A172 (cell line): ENCODE results near the gene KIR3DL3. TPM values are rescaled to one million over a fixed set of nuclear protein-coding genes. Genes with fewer than 3 reads are reported as not detected.
"Not testable (repeated sequence)": the region's sequence is repeated elsewhere in the genome, so short reads cannot be mapped to it uniquely, and the experiment has no call there.

ENCODE experiments used
- DNase-seq: peaks from one replicate; pipeline ENCODE4 v3.0.0-alpha.2; 2015; ENCODE audit warnings: low spot score
- total RNA-seq: library from RNA; depleted of rRNA; stranded (reverse); fragments of >200 nt; shearing (Covaris generic); gene quantifications from 2 replicates; pipeline ENCODE4 v1.2.3, GENCODE V29; 2014; rRNA removed

The KIR3DL3 gene
- not detected in 2 replicates for total RNA-seq

GRCh38 chr19:54724142-54724541 is at the start of gene KIR3DL3:
KIR3DL3 (plus strand) TSS chr19:54724442; CDS start chr19:54724497, 55 bp downstream.
- no peak for DNase-seq

DNA sequence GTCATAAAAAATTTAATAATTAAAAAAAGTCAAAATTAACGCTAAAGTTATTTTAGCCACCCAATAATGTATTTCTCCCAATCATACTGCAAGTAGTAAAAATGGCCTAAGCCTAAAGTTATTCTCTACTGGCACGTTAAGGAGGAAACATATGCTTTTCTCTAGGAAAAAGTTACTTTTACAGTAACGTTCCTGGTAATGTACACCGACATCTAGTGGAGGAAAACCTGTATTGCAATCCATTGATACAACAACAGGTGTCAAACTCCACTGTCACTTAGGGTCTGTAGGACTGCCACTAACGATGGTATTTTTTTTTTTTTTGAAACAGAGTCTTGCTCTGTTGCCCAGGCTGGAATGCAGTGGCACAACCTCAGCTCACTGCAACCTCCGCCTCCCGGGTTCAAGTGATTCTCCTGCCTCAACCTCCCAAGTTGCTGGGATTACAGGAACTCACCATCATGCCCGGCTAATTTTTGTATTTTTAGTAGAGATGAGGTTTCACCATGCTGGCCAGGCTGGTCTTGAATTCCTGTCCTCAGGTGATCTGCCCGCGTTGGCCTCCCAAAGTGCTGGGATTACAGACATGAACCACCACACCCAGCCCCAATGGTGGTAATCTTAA is 47.9 kb upstream of the KIR3DL3 start:
- peak; percentile 54 for DNase-seq

GRCh38 chr19:54677217-54677616 is 47.0 kb upstream of the KIR3DL3 start:
- DNase-seq = no peak

- not testable (repeated sequence) for DNase-seq
Measured at GRCh38 chr19:54681596-54681995, 42.6 kb upstream of the KIR3DL3 start.

DNA sequence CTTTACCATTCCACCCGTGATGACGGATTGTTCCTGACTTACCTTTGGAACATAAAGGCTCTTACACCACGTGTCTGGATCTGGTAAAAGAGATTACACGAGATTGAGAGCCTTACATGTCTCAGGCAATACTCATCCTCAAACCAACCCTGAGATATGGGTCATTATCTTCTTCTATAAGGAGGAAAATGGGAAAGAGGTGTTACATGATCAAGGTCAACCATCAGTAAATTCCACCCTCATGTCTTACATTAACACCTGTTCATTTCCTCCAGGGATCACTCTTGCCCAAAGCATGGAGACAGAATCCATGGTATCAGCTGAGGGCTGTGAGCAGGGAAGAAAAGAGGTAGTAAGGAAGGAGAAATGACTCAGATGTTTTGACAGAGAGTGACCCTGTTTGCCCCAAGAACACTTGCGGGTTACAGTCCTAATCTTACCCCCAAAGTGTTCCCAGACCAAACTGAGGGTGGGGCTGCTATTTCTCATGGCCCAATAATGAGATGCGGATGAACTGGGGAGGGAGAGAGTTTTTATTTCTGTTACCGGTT is 41.9 kb upstream of the KIR3DL3 start:
- no peak for DNase-seq

- DNase-seq = peak; percentile 70
Measured at GRCh38 chr19:54684527-54684926, 39.7 kb upstream of the KIR3DL3 start.

DNA sequence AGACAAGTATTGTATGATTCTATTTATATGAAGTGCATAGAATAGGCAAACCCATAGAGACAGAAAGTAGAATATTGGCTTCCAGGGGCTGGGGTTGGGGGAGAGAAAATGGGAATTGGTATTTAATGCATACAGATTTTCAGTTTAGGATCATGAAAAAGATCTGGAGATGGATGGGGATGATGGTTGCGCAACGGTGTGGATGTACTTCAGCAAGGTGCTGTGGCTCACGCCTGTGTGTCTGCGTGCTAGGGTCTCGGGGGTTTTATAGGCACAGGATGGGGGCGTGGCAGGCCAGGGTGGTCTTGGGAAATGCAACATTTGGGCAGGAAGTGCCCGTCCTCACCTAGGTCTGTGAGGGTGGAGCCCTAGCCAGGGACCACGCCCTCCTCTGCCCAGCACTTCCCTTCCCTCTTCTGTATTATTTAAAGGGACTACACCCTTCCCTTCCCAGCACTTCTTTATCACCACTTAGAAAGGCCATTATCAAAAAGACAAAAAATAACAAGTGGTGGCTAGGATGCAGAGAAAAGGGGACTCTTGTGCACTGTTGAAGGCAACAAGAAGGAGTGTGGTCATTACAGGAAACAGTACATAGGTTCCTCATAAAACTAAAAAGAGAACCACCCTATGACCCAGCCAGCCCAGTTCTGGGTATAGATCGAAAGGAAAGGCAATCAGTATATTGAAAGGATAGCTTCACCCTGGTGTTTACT is 32.5 kb upstream of the KIR3DL3 start:
- no peak for DNase-seq

DNA sequence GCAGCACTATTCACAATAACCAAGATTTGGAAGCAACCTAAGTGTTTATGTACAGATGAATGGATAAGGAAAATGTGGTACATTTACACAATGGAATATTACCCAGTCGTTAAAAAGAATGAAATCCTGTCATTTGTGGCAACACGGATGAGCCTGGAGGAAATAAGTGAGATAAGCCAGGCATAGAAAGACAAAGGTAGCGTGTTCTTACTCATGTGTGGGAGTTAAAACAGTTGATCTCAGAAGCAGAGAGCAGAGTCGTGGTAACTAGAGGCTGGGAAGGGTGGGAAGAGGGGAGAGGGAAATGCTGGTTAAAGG is 32.0 kb upstream of the KIR3DL3 start:
- DNase-seq = no peak

- DNase-seq = no peak
Measured at GRCh38 chr19:54694648-54695047, 29.6 kb upstream of the KIR3DL3 start.

- DNase-seq = no peak
Measured at GRCh38 chr19:54696117-54696548, 28.1 kb upstream of the KIR3DL3 start.

DNA sequence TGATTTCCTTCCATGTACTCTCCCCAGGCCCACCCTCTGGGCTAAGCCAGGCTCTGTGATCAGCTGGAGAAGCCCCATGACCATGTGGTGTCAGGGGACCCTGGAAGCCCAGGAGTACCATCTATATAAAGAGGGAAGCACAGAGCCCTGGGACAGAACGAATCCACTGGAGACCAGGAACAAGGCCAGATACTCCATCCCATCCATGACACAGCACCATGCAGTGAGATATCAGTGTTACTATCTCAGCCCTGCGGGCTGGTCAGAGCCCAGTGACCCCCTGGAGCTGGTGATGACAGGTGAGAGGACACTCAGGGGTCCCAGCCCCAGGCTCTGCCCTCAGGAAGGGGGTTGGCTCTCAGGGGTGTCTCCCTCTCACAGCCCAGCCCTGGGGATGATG is 27.5 kb upstream of the KIR3DL3 start:
- no peak for DNase-seq

DNA sequence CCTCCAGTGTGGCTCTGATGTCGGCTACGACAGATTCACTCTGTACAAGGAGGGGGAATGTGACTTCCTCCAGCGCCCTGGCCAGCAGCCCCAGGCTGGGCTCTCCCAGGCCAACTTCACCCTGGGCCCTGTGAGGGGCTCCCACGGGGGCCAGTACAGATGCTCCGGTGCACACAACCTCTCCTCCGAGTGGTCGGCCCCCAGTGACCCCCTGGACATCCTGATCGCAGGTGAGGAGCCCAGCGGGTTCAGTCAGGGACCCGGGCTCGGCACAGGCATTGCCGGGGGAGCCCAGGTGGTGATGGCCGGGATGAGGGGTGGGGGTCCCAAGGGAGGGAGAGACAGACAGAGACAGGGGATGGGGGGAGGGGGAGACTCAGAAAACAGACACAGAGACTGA is 26.5 kb upstream of the KIR3DL3 start:
- not testable (repeated sequence) for DNase-seq

DNA sequence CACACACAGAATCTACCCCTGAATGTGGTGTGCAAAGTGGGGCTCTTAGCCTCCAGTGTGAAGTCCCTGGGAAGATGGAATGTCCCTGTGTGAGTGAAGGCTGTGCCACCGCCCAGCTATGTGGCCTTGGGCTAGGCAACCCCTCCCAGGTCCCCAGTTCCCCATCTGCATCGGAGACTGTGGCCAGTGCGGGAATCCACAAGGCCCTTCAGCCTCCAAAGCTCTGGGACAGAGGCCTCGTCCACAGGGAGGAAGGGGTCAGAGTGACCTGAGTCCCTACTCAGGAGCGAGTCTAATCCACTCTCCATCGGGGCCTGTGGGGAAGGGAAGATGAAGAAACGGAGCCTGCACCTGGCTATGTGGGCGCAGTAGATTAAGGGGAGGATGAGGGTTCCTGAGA is 19.3 kb upstream of the KIR3DL3 start:
- no peak for DNase-seq

DNA sequence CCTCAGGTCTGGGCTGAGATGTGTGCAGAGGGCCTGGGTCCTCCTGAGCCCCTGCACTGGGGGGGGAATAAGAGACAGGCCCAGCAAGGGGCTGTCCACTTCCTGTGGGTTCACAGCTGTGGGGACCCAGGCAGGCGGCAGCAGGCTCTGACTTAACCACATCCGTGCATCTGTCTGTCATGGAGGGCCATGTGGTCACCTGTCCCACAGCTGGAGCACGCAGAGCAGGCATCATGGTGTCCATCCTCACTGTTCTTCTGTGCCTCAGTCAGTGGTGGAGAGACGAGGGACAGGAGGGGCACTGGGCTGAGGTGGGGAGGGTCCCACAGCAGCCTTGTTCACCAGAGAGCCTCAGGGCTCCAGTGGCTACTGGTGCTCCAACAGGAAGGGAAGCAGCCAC is 16.3 kb upstream of the KIR3DL3 start:
- no peak for DNase-seq

DNA sequence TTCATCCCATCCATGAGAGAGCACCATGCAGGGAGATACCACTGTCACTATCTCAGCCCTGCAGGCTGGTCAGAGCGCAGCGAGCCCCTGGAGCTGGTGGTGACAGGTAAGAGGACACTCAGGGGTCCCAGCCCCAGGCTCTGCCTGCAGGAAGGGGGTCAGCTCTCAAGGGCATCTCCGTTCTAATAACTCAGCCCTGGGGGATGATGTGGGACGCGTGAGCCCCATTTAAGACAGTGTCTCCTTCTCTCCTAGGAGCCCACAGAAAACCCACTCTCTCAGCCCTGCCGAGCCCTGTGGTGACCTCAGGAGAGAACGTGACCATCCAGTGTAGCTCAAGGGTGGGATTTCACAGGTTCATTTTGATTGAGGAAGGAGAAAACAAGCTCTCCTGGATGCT is 15.5 kb upstream of the KIR3DL3 start:
- DNase-seq = no peak

- DNase-seq = no peak
Measured at GRCh38 chr19:54709212-54709948, 14.9 kb upstream of the KIR3DL3 start.

GRCh38 chr19:54709956-54710355 is 14.3 kb upstream of the KIR3DL3 start:
- not testable (repeated sequence) for DNase-seq

GRCh38 chr19:54724644-54725043 is 402 bp downstream of the KIR3DL3 start:
- DNase-seq = no peak

- DNase-seq = no peak
Measured at GRCh38 chr19:54725321-54725720, 1.1 kb downstream of the KIR3DL3 start.

GRCh38 chr19:54727562-54727961 is 3.3 kb downstream of the KIR3DL3 start:
- no peak for DNase-seq

- DNase-seq = no peak
Measured at GRCh38 chr19:54728167-54728566, 3.9 kb downstream of the KIR3DL3 start.

- no peak for DNase-seq
Measured at GRCh38 chr19:54729416-54730188, 5.4 kb downstream of the KIR3DL3 start.
